HUES6 (cell line): ENCODE results near the gene AP5Z1.

Experiments used
- H3K27ac ChIP-seq: 2 replicates; pipeline ENCODE4 v1.7.0; 2013; ENCODE audit warnings: low read depth, mild to moderate bottlenecking, low read length, inconsistent platforms
- H3K27me3 ChIP-seq: 2 replicates; pipeline ENCODE4 v1.6.1; 2013; ENCODE audit warnings: low read length; ENCODE audit not compliant: control insufficient read depth, insufficient read depth
- H3K36me3 ChIP-seq: 2 replicates; pipeline ENCODE4 v1.6.1; 2013; ENCODE audit warnings: low read length; ENCODE audit not compliant: control insufficient read depth, insufficient read depth
- H3K4me1 ChIP-seq: 2 replicates; pipeline ENCODE4 v1.6.1; 2013; ENCODE audit warnings: low read length; ENCODE audit not compliant: control insufficient read depth, insufficient read depth
- H3K4me3 ChIP-seq: 2 replicates; pipeline ENCODE4 v1.5.1; 2013; ENCODE audit warnings: low read depth, low read length
- H3K9ac ChIP-seq: one replicate; pipeline ENCODE4 v1.6.1; 2013; ENCODE audit warnings: mild to moderate bottlenecking, low read length
- H3K9me3 ChIP-seq: 2 replicates; pipeline ENCODE4 v1.6.1; 2013; ENCODE audit warnings: low read depth, low read length; ENCODE audit not compliant: control insufficient read depth, insufficient read depth

The AP5Z1 gene

GRCh38 chr7:4759211-4759610 is 16.2 kb upstream of the AP5Z1 start:
- no peak overlapping the region for H3K9ac ChIP-seq
- H3K4me1 ChIP-seq: no peaks in the 10 kb centered on the region
- H3K4me3 ChIP-seq: no peak overlapping the region
- H3K27ac ChIP-seq: no peak overlapping the region
- peaks cover 82% of the 10 kb centered on the region for H3K36me3 ChIP-seq
- no peaks in the 10 kb centered on the region for H3K9me3 ChIP-seq
- H3K27me3 ChIP-seq: no peaks in the 10 kb centered on the region

- Histone ChIP-seq H3K4me3 (no peak overlapping the region), H3K9me3 (no peaks in the 10 kb centered on the region), H3K27me3 (no peaks in the 10 kb centered on the region), H3K4me1 (no peaks in the 10 kb centered on the region), H3K27ac (no peak overlapping the region), H3K36me3 (peaks cover 67% of the 10 kb centered on the region), H3K9ac (no peak overlapping the region)
Observed at GRCh38 chr7:4760952-4761351, 14.5 kb upstream of the AP5Z1 start.

GRCh38 chr7:4762121-4763055 is 13.0 kb upstream of the AP5Z1 start:
- peaks cover 59% of the 10 kb centered on the region for H3K36me3 ChIP-seq

GRCh38 chr7:4763091-4763793 is 12.2 kb upstream of the AP5Z1 start:
- Histone ChIP-seq H3K9me3 (no peaks in the 10 kb centered on the region), H3K27me3 (no peaks in the 10 kb centered on the region), H3K9ac (no peak overlapping the region), H3K27ac (no peak overlapping the region), H3K4me1 (no peaks in the 10 kb centered on the region), H3K36me3 (peaks cover 52% of the 10 kb centered on the region), H3K4me3 (no peak overlapping the region)

More at GRCh38 chr7:4762121-4763055, 13.0 kb upstream of the AP5Z1 start:
- Histone ChIP-seq H3K9me3 (no peaks in the 10 kb centered on the region), H3K4me3 (no peak overlapping the region), H3K9ac (no peak overlapping the region), H3K27me3 (no peaks in the 10 kb centered on the region), H3K27ac (no peak overlapping the region), H3K4me1 (no peaks in the 10 kb centered on the region)

- Histone ChIP-seq H3K9ac (no peak overlapping the region), H3K9me3 (no peaks in the 10 kb centered on the region), H3K36me3 (peaks cover 48% of the 10 kb centered on the region)
Observed at GRCh38 chr7:4763794-4764185, 11.6 kb upstream of the AP5Z1 start.

GRCh38 chr7:4764402-4765007 is 10.9 kb upstream of the AP5Z1 start:
- no peaks in the 10 kb centered on the region for H3K9me3 ChIP-seq
- no peaks in the 10 kb centered on the region for H3K4me1 ChIP-seq
- no peak overlapping the region for H3K9ac ChIP-seq
- H3K36me3 ChIP-seq: peaks cover 43% of the 10 kb centered on the region
- no peaks in the 10 kb centered on the region for H3K27me3 ChIP-seq
- H3K27ac ChIP-seq: no peak overlapping the region
- H3K4me3 ChIP-seq: no peak overlapping the region

More at GRCh38 chr7:4763794-4764185, 11.6 kb upstream of the AP5Z1 start:
- Histone ChIP-seq H3K27me3 (no peaks in the 10 kb centered on the region), H3K4me1 (no peaks in the 10 kb centered on the region), H3K4me3 (no peak overlapping the region), H3K27ac (no peak overlapping the region)

- H3K4me1 ChIP-seq: no peaks in the 10 kb centered on the region
- H3K27ac ChIP-seq: no peak overlapping the region
- H3K9ac ChIP-seq: no peak overlapping the region
- H3K4me3 ChIP-seq: no peak overlapping the region
- no peaks in the 10 kb centered on the region for H3K27me3 ChIP-seq
- peaks cover 34% of the 10 kb centered on the region for H3K36me3 ChIP-seq
- H3K9me3 ChIP-seq: no peaks in the 10 kb centered on the region
Observed at GRCh38 chr7:4765776-4766490, 9.5 kb upstream of the AP5Z1 start.

- Histone ChIP-seq H3K27me3 (no peaks in the 10 kb centered on the region), H3K9me3 (no peaks in the 10 kb centered on the region), H3K4me3 (no peak overlapping the region), H3K9ac (no peak overlapping the region), H3K4me1 (no peaks in the 10 kb centered on the region), H3K36me3 (peaks cover 24% of the 10 kb centered on the region), H3K27ac (no peak overlapping the region)
Observed at GRCh38 chr7:4766666-4767519, 8.5 kb upstream of the AP5Z1 start.

- no peaks in the 10 kb centered on the region for H3K9me3 ChIP-seq
- H3K4me1 ChIP-seq: no peaks in the 10 kb centered on the region
- no peak overlapping the region for H3K4me3 ChIP-seq
- H3K27me3 ChIP-seq: no peaks in the 10 kb centered on the region
- H3K36me3 ChIP-seq: peaks cover 5% of the 10 kb centered on the region; the same call in 1 of the 2 replicates
- no peak overlapping the region for H3K27ac ChIP-seq
- no peak overlapping the region for H3K9ac ChIP-seq
Observed at GRCh38 chr7:4768597-4769569, 6.5 kb upstream of the AP5Z1 start.
